HG03064 (cell line): ENCODE measurements around the gene AACS.
A peak's percentile ranks its signal among the peaks of the same experiment; 100 is the strongest.
"Not testable (repeated sequence)": the region's sequence is repeated elsewhere in the genome, so short reads cannot be mapped to it uniquely, and the experiment has no call there.

Experiments
- ATAC-seq: cut with Tn5 transposase; IDR thresholded peaks from one replicate; pipeline ENCODE4 v1.9.1; 2021; ENCODE audit warnings: low read depth; ENCODE audit not compliant: unreplicated experiment

The AACS gene, protein sequence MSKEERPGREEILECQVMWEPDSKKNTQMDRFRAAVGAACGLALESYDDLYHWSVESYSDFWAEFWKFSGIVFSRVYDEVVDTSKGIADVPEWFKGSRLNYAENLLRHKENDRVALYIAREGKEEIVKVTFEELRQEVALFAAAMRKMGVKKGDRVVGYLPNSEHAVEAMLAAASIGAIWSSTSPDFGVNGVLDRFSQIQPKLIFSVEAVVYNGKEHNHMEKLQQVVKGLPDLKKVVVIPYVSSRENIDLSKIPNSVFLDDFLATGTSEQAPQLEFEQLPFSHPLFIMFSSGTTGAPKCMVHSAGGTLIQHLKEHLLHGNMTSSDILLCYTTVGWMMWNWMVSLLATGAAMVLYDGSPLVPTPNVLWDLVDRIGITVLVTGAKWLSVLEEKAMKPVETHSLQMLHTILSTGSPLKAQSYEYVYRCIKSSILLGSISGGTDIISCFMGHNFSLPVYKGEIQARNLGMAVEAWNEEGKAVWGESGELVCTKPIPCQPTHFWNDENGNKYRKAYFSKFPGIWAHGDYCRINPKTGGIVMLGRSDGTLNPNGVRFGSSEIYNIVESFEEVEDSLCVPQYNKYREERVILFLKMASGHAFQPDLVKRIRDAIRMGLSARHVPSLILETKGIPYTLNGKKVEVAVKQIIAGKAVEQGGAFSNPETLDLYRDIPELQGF

DNA sequence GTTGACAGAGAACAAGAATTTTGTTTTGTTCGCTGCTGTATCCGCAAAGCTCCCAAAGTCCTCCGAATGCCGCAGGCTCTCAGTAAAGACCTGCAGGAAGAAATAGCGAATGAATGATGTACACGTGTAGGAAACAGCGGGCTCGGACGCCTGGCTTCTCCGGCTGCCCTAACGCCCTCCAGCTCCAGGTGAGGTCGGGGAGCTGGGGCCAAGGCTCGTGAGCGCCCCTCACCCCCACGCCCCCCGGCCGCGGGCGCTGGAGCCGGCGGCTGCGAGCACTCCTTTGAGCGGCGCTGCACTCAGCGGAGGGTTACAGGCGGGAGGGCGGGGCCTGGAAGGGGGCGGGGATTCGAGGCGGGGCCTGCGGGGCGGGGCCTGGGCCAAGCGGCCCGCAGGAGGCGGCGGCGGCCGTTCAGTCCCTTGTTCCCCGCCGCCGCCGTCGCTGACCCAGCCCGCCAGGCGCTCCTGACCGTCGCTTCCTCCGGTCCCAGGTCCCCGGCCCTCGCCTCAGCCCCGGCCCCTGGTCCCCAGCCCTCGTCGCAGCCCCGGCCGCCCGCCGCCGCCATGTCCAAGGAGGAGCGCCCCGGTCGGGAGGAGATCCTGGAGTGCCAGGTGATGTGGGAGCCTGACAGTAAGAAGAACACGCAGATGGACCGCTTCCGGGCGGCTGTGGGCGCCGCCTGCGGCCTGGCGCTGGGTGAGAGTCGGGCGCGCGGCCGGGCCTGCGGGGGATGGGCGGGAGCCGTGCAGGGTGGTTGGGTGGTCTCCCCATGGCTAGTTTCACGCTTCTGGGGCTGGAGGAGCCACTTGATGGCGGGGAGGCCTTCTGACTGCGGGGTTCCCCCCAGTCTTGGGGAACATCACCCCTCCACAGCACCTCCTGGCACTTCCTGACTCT, at the start of gene AACS:
AACS (plus strand) TSS at position 415 of the 898 bp plus-strand sequence; CDS start at position 565, 150 bp downstream.
- peak; percentile 95 for ATAC-seq

DNA sequence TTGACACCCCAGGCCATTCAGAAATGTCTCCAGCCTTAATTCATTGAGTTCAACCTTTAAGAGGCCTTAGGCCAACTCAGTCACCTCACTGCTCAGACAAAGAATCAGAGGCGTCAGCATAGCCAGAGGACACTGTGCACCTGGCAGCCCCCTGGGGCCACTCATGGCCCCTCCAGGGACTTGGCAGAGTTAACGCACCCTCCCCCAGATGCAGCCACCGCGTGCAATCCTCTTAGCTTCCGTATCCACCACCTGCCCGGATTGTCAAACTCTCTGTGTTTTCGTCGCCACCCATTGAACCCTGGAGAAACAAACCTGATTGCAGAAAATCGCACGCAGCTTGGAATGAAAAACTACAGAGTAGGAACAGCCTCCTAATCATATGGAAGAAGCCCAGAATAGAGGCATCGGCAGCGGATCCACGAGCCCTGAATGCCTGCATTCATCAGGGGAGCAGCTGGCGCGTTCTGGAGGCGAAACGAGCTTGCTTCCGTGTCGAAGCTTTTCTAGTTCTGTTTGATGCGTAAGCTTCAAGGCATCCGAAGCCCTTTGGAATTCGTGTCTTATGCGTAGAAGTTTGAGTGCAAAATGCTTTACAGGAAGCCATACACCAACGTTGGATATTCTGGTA, 49.4 kb upstream of the AACS start:
- no peak for ATAC-seq

DNA sequence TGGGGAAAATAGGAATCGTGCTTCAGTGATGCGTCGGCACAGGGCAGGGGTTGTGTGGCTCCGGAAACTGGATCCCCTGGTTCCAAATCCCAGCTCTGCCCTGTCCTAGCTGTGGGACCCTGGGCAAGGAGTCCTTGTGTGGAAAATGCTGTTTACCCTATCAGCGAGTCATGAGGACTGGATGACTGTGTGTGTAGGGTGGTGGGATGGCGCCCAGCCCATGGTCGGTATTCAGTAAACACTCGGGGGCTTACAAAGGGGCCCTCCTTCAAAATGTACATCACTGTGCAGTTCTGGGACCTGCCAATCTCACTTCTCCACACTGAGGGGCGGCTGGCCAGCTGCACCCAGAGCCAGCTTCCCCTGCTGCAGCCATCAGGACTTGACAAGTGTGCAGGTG, 47.4 kb upstream of the AACS start:
- no peak for ATAC-seq

DNA sequence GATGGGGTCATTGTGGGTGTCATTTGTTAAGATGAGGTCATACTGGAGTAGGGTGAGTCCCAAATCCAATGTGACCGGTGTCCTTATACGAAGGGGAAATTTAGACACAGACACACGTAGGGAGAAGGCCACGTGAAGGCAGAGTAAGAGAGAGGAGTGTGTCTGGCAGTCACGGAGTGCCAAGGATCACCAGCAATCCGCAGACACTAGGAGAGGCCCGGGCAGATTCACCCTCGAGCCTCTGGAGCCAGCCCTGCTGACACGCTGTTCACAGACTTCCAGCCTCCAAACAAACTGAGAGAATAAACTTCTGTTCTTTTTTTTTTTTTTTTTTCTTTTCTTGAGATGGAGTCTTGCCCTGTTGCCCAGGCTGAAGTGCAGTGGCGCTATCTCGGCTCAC, 46.9 kb upstream of the AACS start:
- ATAC-seq: no peak

DNA sequence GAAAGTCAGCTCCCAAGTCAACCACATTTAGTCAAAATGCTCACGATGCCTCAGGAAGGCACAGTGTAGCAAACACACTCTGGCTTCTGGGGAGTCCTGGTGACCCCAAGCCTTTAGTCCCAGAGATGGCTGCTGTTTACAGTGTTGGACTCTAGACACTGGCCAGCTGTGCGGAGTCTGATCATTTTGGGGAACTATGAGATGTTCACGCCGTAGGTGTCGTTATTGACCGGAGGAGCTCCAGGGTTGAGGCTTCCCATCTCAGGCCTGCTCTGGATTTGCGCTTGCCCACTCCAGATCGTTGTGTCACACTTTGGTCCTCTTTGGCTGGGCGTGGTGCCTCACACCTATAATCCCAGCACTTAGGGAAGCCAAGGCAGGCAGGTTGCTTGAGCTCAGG, 44.1 kb upstream of the AACS start:
- ATAC-seq: no peak

DNA sequence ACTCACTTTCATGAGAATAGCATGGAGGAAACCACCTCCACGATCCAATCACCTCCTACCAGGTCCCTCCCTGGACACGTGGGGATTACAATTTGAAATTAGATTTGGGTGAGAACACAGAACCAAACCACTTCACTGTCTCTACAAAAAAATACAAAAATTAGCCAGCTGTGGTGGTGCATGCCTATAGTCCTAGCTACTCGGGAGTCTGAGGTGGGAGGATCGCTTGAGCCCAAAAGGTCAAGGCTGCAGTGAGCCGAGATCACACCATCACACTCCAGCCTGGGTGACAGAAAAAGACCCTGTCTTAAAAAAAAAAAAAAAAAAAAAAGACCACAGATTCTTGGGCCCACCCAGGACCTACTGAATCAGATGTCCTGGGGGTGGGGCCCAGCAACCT, 43.5 kb upstream of the AACS start:
- ATAC-seq: no peak

DNA sequence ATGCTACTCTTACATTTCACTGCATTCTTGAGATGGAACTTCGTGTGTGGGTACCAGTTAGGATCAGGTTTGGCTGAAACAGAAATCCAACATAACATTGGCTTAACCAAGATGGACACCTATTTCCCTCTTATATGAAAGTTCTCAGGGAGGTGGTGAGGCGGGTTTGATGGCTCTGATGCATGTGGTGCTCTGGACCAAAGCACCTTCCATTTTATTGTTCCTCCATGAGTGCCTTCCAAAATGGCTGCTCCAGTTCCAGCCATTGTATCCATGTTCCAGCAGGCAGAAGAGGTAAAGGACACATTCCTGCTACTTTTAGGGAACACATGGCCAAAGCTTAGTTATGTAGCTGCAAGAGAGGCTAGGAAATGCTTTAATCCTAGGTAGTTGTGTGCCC, 42.2 kb upstream of the AACS start:
- ATAC-seq: no peak

DNA sequence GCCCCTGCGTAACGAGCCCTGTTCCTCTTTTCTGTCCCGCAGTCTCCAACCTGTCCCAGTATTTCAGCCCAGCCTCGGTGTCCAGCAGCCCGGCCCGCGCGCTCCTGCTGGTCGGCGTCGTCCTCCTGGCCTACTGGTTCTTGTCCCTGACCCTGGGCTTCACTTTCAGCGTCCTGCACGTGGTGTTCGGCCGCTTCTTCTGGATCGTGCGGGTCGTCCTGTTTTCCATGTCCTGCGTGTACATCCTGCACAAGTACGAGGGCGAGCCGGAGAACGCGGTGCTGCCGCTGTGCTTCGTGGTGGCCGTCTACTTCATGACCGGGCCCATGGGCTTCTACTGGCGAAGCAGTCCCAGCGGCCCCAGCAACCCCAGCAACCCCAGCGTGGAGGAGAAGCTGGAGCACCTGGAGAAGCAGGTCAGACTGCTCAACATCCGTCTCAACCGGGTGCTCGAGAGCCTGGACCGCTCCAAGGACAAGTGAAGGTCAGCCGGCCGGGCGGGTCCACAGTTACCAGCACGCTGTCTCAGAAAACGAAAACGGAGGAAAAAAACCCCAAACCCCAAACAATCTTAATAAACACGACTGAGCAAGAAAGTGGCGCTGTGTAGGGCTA, 40.2 kb upstream of the AACS start:
- no peak for ATAC-seq

DNA sequence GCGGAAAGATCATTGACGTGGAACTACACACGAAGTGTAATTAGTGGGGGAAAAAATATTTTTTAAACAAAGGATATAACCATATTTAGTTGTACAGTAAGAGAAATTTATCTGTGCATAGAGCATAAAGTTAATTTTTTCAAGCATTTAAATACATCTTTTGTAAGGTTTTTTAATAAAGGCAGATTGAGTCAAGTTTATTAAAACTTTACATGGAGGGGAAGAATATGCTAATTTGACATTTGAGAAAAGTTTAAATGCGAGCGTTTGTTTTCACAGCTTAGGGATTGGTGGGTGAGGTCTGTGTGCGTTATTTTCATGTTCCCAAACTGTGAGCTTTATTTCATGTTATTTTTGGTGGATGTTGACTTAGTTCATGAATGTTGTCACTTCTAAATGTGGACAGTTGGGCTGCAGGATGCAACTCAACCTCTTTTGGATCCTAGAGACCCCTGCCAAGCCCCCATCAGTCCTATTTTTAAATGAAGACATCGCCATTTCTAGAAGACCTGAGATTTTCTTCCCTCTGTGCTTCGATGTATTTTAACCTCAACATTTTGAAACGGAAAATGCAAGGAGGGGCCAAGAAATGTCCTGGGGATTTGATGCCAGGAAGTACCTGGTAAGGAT, 39.5 kb upstream of the AACS start:
- no peak for ATAC-seq

DNA sequence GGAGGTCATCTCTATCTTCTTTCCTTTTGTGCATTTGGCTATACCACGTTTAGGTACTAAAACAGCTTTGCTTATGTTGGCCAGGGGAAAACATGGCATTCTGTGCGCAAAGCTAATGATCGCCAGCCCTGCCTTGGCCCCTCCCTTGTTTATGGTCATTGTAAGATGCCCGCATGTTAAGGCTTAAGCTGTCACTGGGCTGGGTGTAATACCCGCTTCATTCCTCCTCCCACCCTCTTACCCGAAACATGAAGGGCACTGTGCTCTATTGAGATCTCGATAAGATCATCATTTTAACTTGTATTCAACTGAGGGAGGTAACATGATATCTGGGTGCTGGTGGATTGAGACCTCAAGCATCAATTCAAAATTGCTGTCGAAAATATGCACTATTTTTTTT, 37.1 kb upstream of the AACS start:
- no peak for ATAC-seq

DNA sequence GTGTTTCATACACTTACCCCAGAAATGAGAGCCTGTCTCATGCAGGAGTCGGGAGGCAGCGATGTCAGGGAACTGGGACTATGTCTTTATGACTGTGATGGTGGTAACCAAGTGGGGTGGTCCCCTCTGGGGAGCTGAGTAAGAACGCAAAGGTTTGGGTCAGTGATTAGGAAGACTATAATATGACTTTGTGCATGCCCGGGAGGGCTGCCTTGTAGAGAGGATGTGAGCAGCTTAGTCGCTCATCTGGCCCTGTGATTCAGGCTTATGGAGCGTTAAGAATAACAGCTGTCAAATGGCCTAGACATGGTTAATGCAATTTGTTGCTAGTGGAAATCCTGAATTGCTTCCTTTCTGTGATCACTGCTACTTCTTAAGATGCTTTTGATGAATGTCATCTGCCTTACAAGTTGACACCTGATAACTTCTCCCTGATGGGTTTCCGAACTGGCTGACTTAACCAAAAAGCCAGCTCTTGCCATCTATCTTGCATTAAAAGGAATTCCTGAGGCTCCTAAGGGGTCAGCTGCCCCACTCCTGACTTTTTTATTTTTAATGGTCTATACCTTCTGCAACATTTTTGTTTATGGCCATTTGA, 35.4 kb upstream of the AACS start:
- no peak for ATAC-seq

DNA sequence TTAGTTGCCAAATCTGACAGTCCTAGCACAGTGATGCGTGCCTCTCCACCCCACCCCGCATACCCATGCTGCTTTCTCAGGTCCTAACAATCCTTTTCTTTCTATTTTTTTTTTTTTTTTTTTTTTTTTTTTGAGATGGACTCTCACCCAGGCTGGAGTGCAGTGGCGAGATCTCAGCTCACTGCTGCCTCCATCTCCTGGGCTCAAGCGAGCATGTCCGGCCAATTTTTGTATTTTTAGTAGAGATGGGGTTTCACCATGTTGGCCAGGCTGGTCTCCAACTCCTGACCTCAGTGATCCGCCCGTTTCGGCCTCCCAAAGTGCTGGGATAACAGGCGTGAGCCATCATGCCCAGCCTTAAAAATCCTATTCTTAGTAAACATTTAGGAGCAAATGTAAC, 33.8 kb upstream of the AACS start:
- ATAC-seq: not testable (repeated sequence)

DNA sequence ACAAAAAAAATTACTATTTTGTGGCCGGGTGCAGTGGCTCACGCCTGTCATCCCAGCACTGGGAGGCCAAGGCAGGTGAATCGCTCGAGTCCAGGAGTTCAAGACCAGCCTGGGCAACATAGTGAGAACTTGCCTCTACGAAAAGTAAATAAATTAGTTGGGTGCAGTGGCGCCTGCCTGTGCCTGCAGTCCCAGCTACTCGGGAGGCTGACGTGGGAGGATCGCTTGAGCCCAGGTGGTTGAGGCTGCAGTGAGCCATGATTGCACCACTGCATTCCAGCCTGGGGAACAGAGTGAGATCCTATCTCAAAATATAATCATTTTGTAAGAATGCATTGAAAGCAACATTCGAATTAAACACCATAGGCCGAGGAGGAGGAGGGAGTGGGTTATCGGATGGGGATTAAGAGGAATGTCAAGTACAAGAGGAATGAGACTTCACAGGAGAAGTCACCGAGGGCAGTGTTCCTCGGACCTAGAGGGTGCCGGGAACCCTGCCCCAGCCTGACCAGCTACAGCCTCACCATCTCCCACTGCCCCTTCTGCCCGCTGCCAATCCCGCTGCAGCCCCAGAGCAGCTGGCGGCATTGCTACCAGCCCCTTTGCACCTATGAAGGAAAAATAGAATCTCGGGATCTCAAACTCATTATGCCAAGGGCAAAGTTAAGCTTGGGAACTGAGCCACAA, 32.6 kb upstream of the AACS start:
- no peak for ATAC-seq

DNA sequence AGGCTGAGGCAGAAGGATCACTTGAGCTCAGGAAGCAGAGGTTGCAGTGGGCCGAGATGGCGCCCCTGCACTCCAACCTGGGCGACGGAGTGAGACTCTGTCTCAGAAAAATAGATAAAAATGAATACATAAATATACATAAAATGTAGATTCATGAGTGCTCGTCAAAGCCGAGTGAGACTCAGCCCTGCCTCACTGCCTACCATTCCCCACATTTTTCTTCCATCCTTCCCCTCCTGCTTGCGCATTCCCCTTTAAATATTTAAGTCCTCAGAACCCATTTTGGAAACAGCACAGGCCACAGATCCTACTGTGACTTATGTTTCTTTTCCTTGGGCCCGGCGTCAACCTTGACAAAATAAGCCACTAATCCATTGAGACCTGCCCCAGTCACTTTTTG, 31.9 kb upstream of the AACS start:
- no peak for ATAC-seq

DNA sequence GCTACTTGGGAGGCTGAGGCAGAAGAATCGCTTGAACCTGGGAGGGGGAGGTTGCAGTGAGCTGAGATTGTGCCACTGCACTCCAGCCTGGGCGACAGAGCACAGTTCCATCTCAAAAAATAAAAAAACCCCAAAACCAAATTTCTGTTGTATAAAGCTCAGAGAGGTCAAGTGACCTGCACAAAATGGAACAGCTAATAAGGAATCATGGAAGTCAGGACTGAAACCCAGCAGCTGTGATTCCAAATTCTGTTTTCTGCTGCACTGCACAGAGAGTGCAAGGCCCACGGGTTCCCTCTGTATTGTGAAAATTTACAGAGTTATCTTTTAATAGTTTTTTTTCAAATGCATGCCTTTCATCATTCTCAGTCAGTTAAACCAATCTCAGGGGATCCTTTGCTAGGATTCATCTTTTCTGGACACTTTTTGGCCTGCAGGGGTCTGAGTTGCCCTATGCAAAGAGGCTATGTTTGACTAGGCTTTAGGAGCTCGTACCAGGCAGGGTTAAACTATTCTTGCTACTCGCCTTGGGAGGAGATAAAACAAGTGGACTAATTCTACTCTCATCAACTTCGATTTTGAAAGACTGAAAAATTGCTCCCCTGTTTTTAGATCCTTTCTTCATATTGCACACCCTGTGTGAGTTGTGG, 26.1 kb upstream of the AACS start:
- ATAC-seq: no peak

DNA sequence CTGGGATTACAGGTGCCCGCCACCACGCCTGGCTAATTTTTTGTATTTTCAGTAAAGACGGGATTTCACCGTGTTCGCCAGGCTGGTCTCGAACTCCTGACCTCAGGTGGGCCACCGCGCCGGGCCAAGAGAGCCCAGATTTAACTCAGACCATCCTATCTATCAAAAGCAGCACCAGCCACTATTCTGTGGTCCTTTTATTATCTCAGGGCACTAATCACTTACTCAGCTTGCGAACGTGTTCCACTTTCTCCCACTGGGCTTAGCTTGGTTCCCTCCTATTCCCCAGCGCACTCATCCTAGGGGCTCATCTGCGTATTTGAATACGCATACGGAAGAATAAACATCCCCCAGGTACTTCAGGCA, 16.2 kb upstream of the AACS start:
- no peak for ATAC-seq

DNA sequence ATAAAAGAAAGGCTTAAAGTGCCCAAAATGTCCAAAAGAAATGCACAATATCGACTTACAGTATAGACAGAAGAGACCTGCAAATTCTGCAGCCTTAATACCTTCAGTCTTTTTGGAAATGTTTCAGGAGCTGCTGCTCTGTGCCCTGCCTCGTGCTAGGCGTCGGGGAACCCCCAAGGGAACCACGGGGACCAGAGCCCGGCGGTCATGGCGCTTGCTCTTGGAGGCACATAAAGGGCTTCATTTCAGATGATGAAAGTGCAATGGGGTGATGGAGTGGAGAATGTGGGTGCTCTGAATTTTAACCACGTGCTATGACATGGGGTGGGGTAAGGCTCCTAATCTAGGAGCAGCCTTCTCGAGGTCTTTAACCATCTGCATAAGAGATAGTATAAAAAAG, 14.8 kb upstream of the AACS start:
- no peak for ATAC-seq

DNA sequence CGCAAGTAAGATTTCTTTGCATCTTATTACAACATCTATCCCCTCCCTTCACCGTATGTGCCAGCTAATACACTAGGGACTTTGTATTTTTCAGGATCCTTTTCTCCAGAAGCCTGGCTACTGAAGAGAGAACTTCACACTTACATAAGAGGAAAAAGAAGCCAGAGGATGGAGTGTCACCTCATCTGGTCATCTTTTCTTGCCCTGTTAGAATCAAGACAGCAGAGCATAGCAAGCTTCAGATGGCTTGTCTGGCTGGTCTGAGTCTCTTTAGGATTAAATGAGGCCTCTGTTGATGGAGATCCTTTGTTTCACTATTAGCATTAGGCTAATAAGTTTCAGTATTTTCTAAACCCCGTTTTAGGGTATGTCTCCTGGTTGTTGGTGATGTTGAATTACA, 14.4 kb upstream of the AACS start:
- ATAC-seq: no peak

DNA sequence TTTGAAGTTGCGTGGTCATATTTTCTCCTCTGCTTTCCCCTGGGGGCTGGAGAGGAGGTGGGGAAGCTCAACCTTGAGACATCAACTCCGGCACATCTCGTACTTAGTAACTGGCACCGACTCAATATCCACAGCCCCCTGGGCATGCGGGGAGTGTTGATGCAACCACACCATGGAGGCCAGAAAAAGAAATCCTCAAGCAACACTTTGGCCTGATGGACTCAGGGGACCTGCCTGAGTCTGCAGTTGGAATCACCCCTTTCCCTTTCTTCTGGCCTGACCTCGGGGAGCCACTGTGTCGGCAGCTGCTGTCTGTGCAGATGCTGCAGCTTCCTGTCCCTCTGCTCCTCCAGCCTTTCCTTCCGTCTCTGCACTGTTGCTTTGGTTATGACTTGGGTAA, 11.4 kb upstream of the AACS start:
- no peak for ATAC-seq
